UCSD-AML1 (cell line): ENCODE measurements around the gene PDZRN4.
"Not testable (repeated sequence)": the region's sequence is repeated elsewhere in the genome, so short reads cannot be mapped to it uniquely, and the experiment has no call there.

Source experiments
- DNase-seq: peaks from one replicate; lab custom pipeline; 2025; ENCODE audit not compliant: unreplicated experiment; lab: John Stamatoyannopoulos, UW

The PDZRN4 gene

GRCh38 chr12:41552588-41552987 lies 364.5 kb downstream of the PDZRN4 start:
- no peak for DNase-seq

- no peak for DNase-seq
Measured at GRCh38 chr12:41556176-41556575, 368.1 kb downstream of the PDZRN4 start.

- no peak for DNase-seq
Measured at GRCh38 chr12:41557344-41557743, 369.2 kb downstream of the PDZRN4 start.

- no peak for DNase-seq
Measured at GRCh38 chr12:41558671-41559070, 370.6 kb downstream of the PDZRN4 start.

GRCh38 chr12:41563051-41563450 lies 374.9 kb downstream of the PDZRN4 start:
- no peak for DNase-seq

- DNase-seq, result no peak
Measured at GRCh38 chr12:41564816-41565215, 376.7 kb downstream of the PDZRN4 start.

GRCh38 chr12:41566703-41567102 lies 378.6 kb downstream of the PDZRN4 start:
- no peak for DNase-seq

GRCh38 chr12:41573445-41573844 lies 385.3 kb downstream of the PDZRN4 start:
- no peak for DNase-seq

- DNase-seq, result no peak
Measured at GRCh38 chr12:41576925-41577324, 388.8 kb downstream of the PDZRN4 start.

- no peak for DNase-seq
Measured at GRCh38 chr12:41577995-41578394, 389.9 kb downstream of the PDZRN4 start.

GRCh38 chr12:41585784-41586183 lies 397.7 kb downstream of the PDZRN4 start:
- no peak for DNase-seq

GRCh38 chr12:41587574-41587973 lies 399.5 kb downstream of the PDZRN4 start:
- DNase-seq, result no peak

- DNase-seq, result no peak
Measured at GRCh38 chr12:41589878-41590277, 401.8 kb downstream of the PDZRN4 start.

- DNase-seq, result no peak
Measured at GRCh38 chr12:41596190-41596589, 408.1 kb downstream of the PDZRN4 start.

GRCh38 chr12:41604830-41605229 lies 416.7 kb downstream of the PDZRN4 start:
- no peak for DNase-seq

- no peak for DNase-seq
Measured at GRCh38 chr12:41605545-41606305, 417.6 kb downstream of the PDZRN4 start.

- no peak for DNase-seq
Measured at GRCh38 chr12:41606468-41607445, 418.6 kb downstream of the PDZRN4 start.

- DNase-seq, result no peak
Measured at GRCh38 chr12:41612892-41613557, 424.9 kb downstream of the PDZRN4 start.

GRCh38 chr12:41615174-41615573 lies 427.1 kb downstream of the PDZRN4 start:
- DNase-seq, result not testable (repeated sequence)

GRCh38 chr12:41619705-41620104 lies 431.6 kb downstream of the PDZRN4 start:
- no peak for DNase-seq

GRCh38 chr12:41621291-41621690 lies 433.2 kb downstream of the PDZRN4 start:
- no peak for DNase-seq
